ENCODE data around the gene GLT6D1.

Gene GLT6D1

DNA sequence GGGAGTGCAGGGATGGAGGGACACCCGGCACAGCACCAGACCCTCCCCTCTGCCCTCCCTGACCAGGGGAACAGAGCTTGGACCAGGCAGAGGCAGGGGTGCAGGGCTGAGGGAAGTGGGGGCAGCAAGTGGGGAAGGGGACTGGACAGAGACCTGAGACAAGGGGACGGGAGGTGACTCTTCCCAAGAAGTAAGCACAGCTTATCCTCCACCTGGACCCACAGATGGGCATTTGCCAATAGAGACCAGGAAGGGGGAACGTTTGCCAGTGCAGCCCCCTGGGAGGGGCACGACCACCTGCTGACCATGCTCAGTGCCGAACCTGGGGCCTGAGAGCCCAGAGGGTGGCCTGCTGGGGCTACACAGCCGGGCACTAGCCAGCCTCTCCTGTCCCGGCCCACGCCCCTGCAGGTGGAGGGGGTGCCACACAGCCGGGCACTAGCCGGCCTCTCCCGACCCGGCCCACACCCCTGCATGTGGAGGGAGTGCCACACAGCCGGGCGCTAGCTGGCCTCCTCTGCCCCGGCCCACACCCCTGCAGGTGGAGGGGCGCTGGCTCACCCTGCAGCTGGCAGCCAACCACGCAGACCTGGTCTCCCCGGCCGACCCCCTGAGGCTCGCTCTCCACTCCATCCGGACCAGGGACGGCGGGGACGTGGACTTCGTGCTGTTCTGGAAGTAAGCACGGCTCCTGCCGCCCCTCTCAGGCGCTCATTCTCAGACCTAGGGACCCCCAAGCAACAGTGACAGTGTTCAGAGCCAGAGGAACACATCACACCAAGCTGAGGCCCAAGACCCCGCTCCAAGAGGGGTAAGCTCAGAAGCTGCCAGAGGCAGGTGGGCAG, 24.3 kb downstream of the GLT6D1 start:
- no peak overlapping the region for H3K27ac ChIP-seq (ENCODE audit: poor library complexity, severe bottlenecking)
- ATAC-seq (ENCODE audit: low read depth) (no peak), DNase-seq (ENCODE audit: low spot score) (no peak)
- H3K4me1 ChIP-seq (ENCODE audit: insufficient read depth, poor library complexity, severe bottlenecking) = no peaks in the 10 kb centered on the region
- no peaks in the 10 kb centered on the region for H3K36me3 ChIP-seq (ENCODE audit: low read depth)
- TF ChIP-seq, protein P1, sequence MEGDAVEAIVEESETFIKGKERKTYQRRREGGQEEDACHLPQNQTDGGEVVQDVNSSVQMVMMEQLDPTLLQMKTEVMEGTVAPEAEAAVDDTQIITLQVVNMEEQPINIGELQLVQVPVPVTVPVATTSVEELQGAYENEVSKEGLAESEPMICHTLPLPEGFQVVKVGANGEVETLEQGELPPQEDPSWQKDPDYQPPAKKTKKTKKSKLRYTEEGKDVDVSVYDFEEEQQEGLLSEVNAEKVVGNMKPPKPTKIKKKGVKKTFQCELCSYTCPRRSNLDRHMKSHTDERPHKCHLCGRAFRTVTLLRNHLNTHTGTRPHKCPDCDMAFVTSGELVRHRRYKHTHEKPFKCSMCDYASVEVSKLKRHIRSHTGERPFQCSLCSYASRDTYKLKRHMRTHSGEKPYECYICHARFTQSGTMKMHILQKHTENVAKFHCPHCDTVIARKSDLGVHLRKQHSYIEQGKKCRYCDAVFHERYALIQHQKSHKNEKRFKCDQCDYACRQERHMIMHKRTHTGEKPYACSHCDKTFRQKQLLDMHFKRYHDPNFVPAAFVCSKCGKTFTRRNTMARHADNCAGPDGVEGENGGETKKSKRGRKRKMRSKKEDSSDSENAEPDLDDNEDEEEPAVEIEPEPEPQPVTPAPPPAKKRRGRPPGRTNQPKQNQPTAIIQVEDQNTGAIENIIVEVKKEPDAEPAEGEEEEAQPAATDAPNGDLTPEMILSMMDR (IDR thresholded peaks at IDR 0.05; ENCODE audit: poor library complexity, severe bottlenecking) = no peak
- no peaks in the 10 kb centered on the region for H3K9me3 ChIP-seq (ENCODE audit: severe bottlenecking)
- peaks cover 31% of the 10 kb centered on the region for H3K27me3 ChIP-seq (ENCODE audit: insufficient read depth, poor library complexity, severe bottlenecking)
- no peak overlapping the region for H3K4me3 ChIP-seq (ENCODE audit: severe bottlenecking)

DNA sequence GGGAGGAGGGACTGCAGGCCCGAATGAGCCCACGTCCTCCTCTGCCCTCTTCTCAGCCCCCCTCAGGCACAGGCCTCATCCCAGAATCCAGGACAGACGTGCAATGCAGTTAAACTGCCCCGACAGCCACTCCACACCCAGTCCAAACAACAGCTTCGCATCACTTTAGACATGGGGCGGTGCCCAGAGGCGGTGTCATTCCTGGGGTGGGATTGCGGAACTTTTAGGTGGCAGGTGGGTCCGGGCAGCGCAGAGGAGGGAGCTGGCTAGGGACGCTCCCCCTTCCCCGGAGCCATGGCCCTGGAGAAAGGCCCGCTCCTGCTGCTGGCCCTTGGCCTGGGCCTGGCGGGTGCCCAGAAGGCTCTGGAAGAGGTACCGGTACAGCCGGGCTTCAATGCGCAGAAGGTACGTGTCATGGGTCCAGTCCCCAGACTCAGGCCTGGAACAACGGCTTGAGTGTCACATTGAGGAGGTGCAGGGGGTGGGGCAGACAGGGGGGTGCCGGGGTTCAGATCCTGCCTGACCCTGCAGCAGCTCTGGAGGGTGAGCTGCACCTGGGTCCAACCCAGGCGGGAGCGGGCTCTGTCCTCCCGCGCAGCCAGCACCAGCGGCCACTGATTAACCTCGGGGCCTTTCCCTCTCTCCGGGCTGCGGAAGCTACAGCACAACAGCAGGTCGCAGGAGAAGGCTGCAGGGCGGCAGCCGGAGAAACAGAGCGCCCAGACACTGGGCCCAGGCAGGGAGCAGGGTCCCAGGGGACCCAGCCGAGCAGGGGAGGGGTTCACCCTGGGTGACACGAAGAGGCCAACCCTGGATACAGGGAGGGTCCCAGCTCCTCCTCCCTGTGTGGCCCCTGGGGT, 25.2 kb downstream of the GLT6D1 start:
- no peak for DNase-seq (ENCODE audit: low spot score)

DNA sequence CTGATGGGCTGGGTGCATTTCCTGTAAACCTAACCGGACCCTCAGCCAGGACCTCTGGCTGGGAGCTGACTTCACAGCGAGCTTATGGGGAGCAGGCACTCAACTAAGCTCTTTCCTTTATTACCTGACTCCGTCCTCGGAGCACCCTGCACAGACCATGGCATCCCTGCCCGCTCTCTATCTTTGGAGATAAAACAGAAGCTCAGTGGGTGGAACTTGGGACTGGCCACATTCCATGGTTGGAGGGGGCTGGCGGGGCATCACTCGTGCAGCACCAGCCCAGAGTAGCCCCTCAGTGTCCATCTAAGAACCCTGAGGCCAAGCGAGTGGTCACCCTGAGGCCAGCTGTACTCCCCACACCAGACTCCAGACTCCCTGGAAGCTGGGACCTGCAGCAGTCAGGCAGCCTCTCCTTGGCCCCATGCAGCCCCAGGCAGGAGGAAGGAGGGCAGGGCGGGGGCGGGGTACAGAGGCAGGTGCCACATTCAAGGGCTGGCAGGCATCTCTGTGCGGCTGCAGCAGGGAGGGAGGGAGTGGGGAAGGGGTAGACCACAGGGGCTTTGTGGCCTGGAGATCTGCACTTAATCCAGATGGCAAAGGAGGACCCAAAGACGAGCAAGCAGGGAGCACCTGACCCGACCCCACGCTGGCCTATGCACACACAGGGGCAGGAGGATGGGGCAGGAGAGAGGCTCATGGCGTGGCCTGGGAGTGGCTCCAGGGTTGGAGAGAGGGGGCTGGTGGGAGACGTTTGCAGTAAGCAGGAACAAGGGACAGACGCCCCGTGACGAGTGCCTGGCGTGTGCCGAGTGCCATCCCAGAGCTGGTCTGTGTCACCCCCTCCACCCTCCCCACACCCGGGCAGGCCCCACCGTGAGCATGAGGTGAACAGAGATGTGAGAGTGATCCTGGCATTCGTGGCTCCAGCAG, 26.1 kb downstream of the GLT6D1 start:
- Histone ChIP-seq H3K36me3 (ENCODE audit: low read depth) (no peaks in the 10 kb centered on the region), H3K4me1 (ENCODE audit: insufficient read depth, poor library complexity, severe bottlenecking) (no peaks in the 10 kb centered on the region), H3K9me3 (ENCODE audit: severe bottlenecking) (no peaks in the 10 kb centered on the region), H3K27me3 (ENCODE audit: insufficient read depth, poor library complexity, severe bottlenecking) (peaks cover 23% of the 10 kb centered on the region), H3K4me3 (ENCODE audit: severe bottlenecking) (no peak overlapping the region), H3K27ac (ENCODE audit: poor library complexity, severe bottlenecking) (no peak overlapping the region)
- DNase-seq (ENCODE audit: low spot score) = no peak
- no peak for ATAC-seq (ENCODE audit: low read depth)
- TF ChIP-seq, protein P1 (IDR thresholded peaks at IDR 0.05; ENCODE audit: poor library complexity, severe bottlenecking) = no peak

More for the DNA sequence above, 25.2 kb downstream of the GLT6D1 start:
- Histone ChIP-seq H3K27ac (ENCODE audit: poor library complexity, severe bottlenecking) (no peak overlapping the region), H3K4me3 (ENCODE audit: severe bottlenecking) (no peak overlapping the region), H3K36me3 (ENCODE audit: low read depth) (no peaks in the 10 kb centered on the region), H3K27me3 (ENCODE audit: insufficient read depth, poor library complexity, severe bottlenecking) (peaks cover 27% of the 10 kb centered on the region), H3K9me3 (ENCODE audit: severe bottlenecking) (no peaks in the 10 kb centered on the region), H3K4me1 (ENCODE audit: insufficient read depth, poor library complexity, severe bottlenecking) (no peaks in the 10 kb centered on the region)
- TF ChIP-seq, protein P1 (IDR thresholded peaks at IDR 0.05; ENCODE audit: poor library complexity, severe bottlenecking) = no peak
- ATAC-seq (ENCODE audit: low read depth) = no peak

DNA sequence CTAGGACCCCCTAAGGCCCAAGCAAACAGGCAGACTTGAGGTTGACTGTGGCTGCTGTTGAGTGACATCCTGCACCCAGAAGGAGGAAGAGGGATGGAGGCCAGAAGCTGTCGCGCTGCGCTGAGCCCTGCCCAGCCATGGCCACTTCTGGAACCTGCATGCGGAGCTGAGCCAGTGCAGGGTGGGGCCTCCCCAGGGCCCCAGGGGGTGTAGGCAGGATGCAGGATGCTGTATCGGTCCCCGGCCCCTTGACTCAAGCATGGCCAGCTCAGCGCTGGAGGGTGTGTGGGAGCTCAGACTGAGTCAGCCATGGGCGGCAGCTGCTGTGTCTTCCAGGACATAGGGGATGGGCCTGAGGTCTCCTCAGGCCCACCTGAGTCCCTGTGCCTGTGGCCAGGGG, 26.9 kb downstream of the GLT6D1 start:
- no peaks in the 10 kb centered on the region for H3K36me3 ChIP-seq (ENCODE audit: low read depth)
- H3K27me3 ChIP-seq (ENCODE audit: insufficient read depth, poor library complexity, severe bottlenecking) = peaks cover 23% of the 10 kb centered on the region
- H3K4me3 ChIP-seq (ENCODE audit: severe bottlenecking) = no peak overlapping the region
- TF ChIP-seq, protein P1 (IDR thresholded peaks at IDR 0.05; ENCODE audit: poor library complexity, severe bottlenecking) = no peak
- no peaks in the 10 kb centered on the region for H3K9me3 ChIP-seq (ENCODE audit: severe bottlenecking)
- no peak overlapping the region for H3K27ac ChIP-seq (ENCODE audit: poor library complexity, severe bottlenecking)
- DNase-seq (ENCODE audit: low spot score) (no peak), ATAC-seq (ENCODE audit: low read depth) (no peak)
- no peaks in the 10 kb centered on the region for H3K4me1 ChIP-seq (ENCODE audit: insufficient read depth, poor library complexity, severe bottlenecking)
